Keratinocyte (primary cell): ENCODE data around the gene ZFPL1.

Experiments
- CTCF ChIP-seq, 3 experiments: IDR thresholded peaks in 1 of 3; conservative IDR thresholded peaks in 1 of 3; optimal IDR thresholded peaks in 1 of 3; 2 replicates in 2 of 3; 3 replicates in 1 of 3; pipeline versions ENCODE3 to v1.5.1; 2011; ENCODE audit warnings: low read length in 3 of 3, mild to moderate bottlenecking in 3 of 3, moderate library complexity in 2 of 3, control low read depth in 1 of 3, inconsistent platforms in 1 of 3; ENCODE audit not compliant: insufficient read depth in 2 of 3; ENCODE audit errors: extremely low read depth in 1 of 3
- EZH2 ChIP-seq: IDR thresholded peaks from one replicate; pipeline ENCODE4 v1.6.1; 2012; ENCODE audit warnings: inconsistent platforms, mild to moderate bottlenecking, low read length, moderate library complexity

- TF ChIP-seq CTCF (optimal IDR thresholded peaks at IDR 0.05 in 1 of 3, IDR thresholded peaks at IDR 0.05 in 1 of 3, conservative IDR thresholded peaks at IDR 0.05 in 1 of 3; ENCODE audit: extremely low read depth in 1 of 3, insufficient read depth in 2 of 3, low read length in 3 of 3) (no peak), EZH2 (no peak)
Measured at GRCh38 chr11:65136515-65137096, 52.6 kb downstream of the ZFPL1 start.
